ENCODE data around the gene HNRNPA0. TPM values are rescaled to one million over a fixed set of nuclear protein-coding genes. Genes with fewer than 3 reads are reported as not detected.

HNRNPA0 gene
- total RNA-seq, 2 experiments from 2014 or later, result 20.6 to 50.3 TPM

GRCh38 chr5:137754961-137755762 is 999 bp upstream of the HNRNPA0 start:
- Histone ChIP-seq H4K20me1 (ENCODE audit: insufficient read depth, low read length) (peaks cover 30% of the 10 kb centered on the region), H2AFZ (ENCODE audit: low read length) (peak overlapping the region; percentile 70), H3K4me2 (ENCODE audit: low read length) (peak overlapping the region; percentile 57), H3K36me3 (ENCODE audit: insufficient read depth, low read length) (peaks cover 39% of the 10 kb centered on the region), H3K79me2 (ENCODE audit: insufficient read depth, low read depth, low read length) (peaks cover 40% of the 10 kb centered on the region), H3K9me2 (ENCODE audit: insufficient read depth, low read length) (no peaks in the 10 kb centered on the region), H3K4me1 (ENCODE audit: insufficient read depth, low read length, poor library complexity, severe bottlenecking) (peaks cover 23% of the 10 kb centered on the region), H3K27ac (ENCODE audit: low read depth, low read length, poor library complexity, severe bottlenecking) (peak overlapping the region; percentile 72), H3K4me3 (ENCODE audit: low read depth, low read length, poor library complexity, severe bottlenecking) (peak overlapping the region; percentile 99), H3K9me3 (ENCODE audit: low read length) (0 out of 2 replicates have a peak, but pooled peaks cover 6% of the 10 kb centered on the region)
- POLR2A ChIA-PET, result interaction anchor here (0.7 to 1.1 kb wide), 3 partner anchors 10 to 36 kb away, joined by 3 to 6 read pairs (median 3); no protein-coding TSS in a partner anchor
- TF ChIP-seq, protein P1, sequence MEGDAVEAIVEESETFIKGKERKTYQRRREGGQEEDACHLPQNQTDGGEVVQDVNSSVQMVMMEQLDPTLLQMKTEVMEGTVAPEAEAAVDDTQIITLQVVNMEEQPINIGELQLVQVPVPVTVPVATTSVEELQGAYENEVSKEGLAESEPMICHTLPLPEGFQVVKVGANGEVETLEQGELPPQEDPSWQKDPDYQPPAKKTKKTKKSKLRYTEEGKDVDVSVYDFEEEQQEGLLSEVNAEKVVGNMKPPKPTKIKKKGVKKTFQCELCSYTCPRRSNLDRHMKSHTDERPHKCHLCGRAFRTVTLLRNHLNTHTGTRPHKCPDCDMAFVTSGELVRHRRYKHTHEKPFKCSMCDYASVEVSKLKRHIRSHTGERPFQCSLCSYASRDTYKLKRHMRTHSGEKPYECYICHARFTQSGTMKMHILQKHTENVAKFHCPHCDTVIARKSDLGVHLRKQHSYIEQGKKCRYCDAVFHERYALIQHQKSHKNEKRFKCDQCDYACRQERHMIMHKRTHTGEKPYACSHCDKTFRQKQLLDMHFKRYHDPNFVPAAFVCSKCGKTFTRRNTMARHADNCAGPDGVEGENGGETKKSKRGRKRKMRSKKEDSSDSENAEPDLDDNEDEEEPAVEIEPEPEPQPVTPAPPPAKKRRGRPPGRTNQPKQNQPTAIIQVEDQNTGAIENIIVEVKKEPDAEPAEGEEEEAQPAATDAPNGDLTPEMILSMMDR (conservative IDR thresholded peaks at IDR 0.05; ENCODE audit: low read length), result peak; percentile 32; the same call in 1 of the 2 replicates
- TF ChIP-seq EZH2phosphoT487 (IDR thresholded peaks at IDR 0.05; ENCODE audit: borderline replicate concordance, low read depth, low read length), result no peak
- CTCF ChIA-PET (ENCODE audit: unreplicated experiment), result no interaction called here
- TSS peak; percentile 86 for BruUV-seq (replicated peaks)
- intact Hi-C loops (cut with micrococcal nuclease; ENCODE audit: unreplicated experiment), result loop anchor here (5.0 to 10.0 kb wide), 2 partner anchors 678 to 1590 kb away; no protein-coding TSS in a partner anchor
- no peak for DNase-seq (ENCODE audit: low spot score)

GRCh38 chr5:137753691-137754187 is 424 bp downstream of the HNRNPA0 start:
- H3K27ac ChIP-seq (ENCODE audit: low read depth, low read length, poor library complexity, severe bottlenecking), result peak overlapping the region; percentile 72
- H3K36me3 ChIP-seq (ENCODE audit: insufficient read depth, low read length), result peaks cover 53% of the 10 kb centered on the region
- peaks cover 54% of the 10 kb centered on the region for H3K79me2 ChIP-seq (ENCODE audit: insufficient read depth, low read depth, low read length)
- peaks cover 44% of the 10 kb centered on the region for H4K20me1 ChIP-seq (ENCODE audit: insufficient read depth, low read length)
- H2AFZ ChIP-seq (ENCODE audit: low read length), result no peak overlapping the region
- ChIA-PET POLR2A (interaction anchor here (0.6 to 1.5 kb wide), 9 partner anchors 12 to 693 kb away, joined by 3 to 5 read pairs (median 3); partner anchors contain the start of gene FAM13B), CTCF (ENCODE audit: unreplicated experiment) (interaction anchor here (0.6 kb wide), 1 partner anchor 42 kb away, joined by 5 read pairs; no protein-coding TSS in a partner anchor)
- H3K4me3 ChIP-seq (ENCODE audit: low read depth, low read length, poor library complexity, severe bottlenecking), result peak overlapping the region; percentile 99
- no peak for DNase-seq (ENCODE audit: low spot score)
- TF ChIP-seq, protein P1 (conservative IDR thresholded peaks at IDR 0.05; ENCODE audit: low read length), result no peak
- no peak for TF ChIP-seq EZH2phosphoT487 (IDR thresholded peaks at IDR 0.05; ENCODE audit: borderline replicate concordance, low read depth, low read length)
- H3K4me2 ChIP-seq (ENCODE audit: low read length), result peak overlapping the region; percentile 75
- peaks cover 23% of the 10 kb centered on the region for H3K4me1 ChIP-seq (ENCODE audit: insufficient read depth, low read length, poor library complexity, severe bottlenecking)
- intact Hi-C loops (cut with micrococcal nuclease; ENCODE audit: unreplicated experiment), result loop anchor here (1.0 to 10.0 kb wide), 4 partner anchors 279 to 1589 kb away; partner anchors contain the start of genes BRD8 and FAM13B
- H3K9me3 ChIP-seq (ENCODE audit: low read length), result 0 out of 2 replicates have a peak, but pooled peaks cover 6% of the 10 kb centered on the region
- no TSS peak for BruUV-seq (replicated peaks)
- no peaks in the 10 kb centered on the region for H3K9me2 ChIP-seq (ENCODE audit: insufficient read depth, low read length)

Data from OCI-LY7 (cell line).